ENCODE results near the gene SLC25A23. TPM values are rescaled to one million over a fixed set of nuclear protein-coding genes. Genes with fewer than 3 reads are reported as not detected.

The SLC25A23 gene
- total and polyA plus RNA-seq, 4 donors, result 9.3 to 34.6 (median 22.7) TPM

GRCh38 chr19:6484831-6485230 lies 25.2 kb upstream of the SLC25A23 start (continued):
- TF ChIP-seq HNF4A (conservative IDR thresholded peaks at IDR 0.05) (no peak), YY1 (IDR thresholded peaks at IDR 0.05) (no peak), RAD21 (IDR thresholded peaks at IDR 0.05) (no peak), TAF1 (conservative IDR thresholded peaks at IDR 0.05) (no peak), FOXA2 (IDR thresholded peaks at IDR 0.05) (no peak)
- TF ChIP-seq, protein P1, sequence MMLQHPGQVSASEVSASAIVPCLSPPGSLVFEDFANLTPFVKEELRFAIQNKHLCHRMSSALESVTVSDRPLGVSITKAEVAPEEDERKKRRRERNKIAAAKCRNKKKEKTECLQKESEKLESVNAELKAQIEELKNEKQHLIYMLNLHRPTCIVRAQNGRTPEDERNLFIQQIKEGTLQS (IDR thresholded peaks at IDR 0.05), result no peak
- TF ChIP-seq, protein P2, sequence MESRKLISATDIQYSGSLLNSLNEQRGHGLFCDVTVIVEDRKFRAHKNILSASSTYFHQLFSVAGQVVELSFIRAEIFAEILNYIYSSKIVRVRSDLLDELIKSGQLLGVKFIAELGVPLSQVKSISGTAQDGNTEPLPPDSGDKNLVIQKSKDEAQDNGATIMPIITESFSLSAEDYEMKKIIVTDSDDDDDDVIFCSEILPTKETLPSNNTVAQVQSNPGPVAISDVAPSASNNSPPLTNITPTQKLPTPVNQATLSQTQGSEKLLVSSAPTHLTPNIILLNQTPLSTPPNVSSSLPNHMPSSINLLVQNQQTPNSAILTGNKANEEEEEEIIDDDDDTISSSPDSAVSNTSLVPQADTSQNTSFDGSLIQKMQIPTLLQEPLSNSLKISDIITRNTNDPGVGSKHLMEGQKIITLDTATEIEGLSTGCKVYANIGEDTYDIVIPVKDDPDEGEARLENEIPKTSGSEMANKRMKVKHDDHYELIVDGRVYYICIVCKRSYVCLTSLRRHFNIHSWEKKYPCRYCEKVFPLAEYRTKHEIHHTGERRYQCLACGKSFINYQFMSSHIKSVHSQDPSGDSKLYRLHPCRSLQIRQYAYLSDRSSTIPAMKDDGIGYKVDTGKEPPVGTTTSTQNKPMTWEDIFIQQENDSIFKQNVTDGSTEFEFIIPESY (IDR thresholded peaks at IDR 0.05), result no peak

- TF ChIP-seq YY1 (IDR thresholded peaks at IDR 0.05) (no peak), JUND (IDR thresholded peaks at IDR 0.05) (no peak), RXRA (IDR thresholded peaks at IDR 0.05) (no peak), GABPA (IDR thresholded peaks at IDR 0.05 in 1 of 2, conservative IDR thresholded peaks at IDR 0.05 in 1 of 2) (no peak)
- 92% methylated on average over 8 of the region's 8 CpGs for WGBS
- Histone ChIP-seq H3K9me3 (ENCODE audit: control insufficient read depth in 4 of 4, low read length in 3 of 4) (no peaks in the 10 kb centered on the region), H3K9ac (ENCODE audit: low read depth in 1 of 2, low read length in 2 of 2) (no peak overlapping the region), H3K4me1 (ENCODE audit: control insufficient read depth in 4 of 4, insufficient read depth in 4 of 4, low read length in 3 of 4) (peaks cover 0 to 3% (median 0%) of the 10 kb centered on the region in 4 donors), H3K27me3 (ENCODE audit: control insufficient read depth in 4 of 4, insufficient read depth in 4 of 4, low read length in 3 of 4) (no peaks in the 10 kb centered on the region), H3K36me3 (ENCODE audit: control insufficient read depth in 4 of 4, insufficient read depth in 3 of 4, low read depth in 1 of 4, low read length in 3 of 4) (no peaks in the 10 kb centered on the region), H3K4me3 (ENCODE audit: low read depth in 1 of 3, low read length in 3 of 3) (no peak overlapping the region), H3K27ac (ENCODE audit: low read depth in 1 of 2, low read length in 2 of 2) (no peak overlapping the region)
- DNase-seq (ENCODE audit: low spot score), result no peak
Observed at GRCh38 chr19:6484230-6484629, 24.6 kb upstream of the SLC25A23 start.

DNA sequence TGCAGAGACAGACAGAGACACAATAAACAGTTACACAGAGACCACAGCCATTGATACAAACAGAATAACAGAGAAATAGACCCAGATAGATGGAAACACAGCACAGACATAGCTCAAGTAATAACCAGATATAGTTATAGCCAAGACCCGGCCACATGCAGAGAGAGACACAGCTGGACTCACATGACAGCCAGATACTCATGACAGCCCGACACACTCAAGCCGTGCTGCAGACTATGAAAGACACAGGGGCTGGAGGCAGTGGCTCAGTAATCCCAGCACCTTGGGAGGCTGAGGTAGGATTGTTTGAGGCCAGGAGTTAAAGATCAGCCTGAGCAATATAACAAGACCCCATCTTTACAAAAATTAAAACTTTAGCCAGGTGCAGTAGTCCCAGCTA lies 23.6 kb upstream of the SLC25A23 start:
- DNase-seq (ENCODE audit: low spot score), result no peak
- H3K27ac ChIP-seq (ENCODE audit: low read depth in 1 of 2, low read length in 2 of 2), result no peak overlapping the region
- WGBS, result 77% methylated on average over 3 of the region's 3 CpGs
- no peaks in the 10 kb centered on the region for H3K9me3 ChIP-seq (ENCODE audit: control insufficient read depth in 4 of 4, low read length in 3 of 4)
- H3K9ac ChIP-seq (ENCODE audit: low read depth in 1 of 2, low read length in 2 of 2), result no peak overlapping the region
- no peaks in the 10 kb centered on the region for H3K27me3 ChIP-seq (ENCODE audit: control insufficient read depth in 4 of 4, insufficient read depth in 4 of 4, low read length in 3 of 4)
- TF ChIP-seq HNF4A (conservative IDR thresholded peaks at IDR 0.05), result no peak
- no peak for TF ChIP-seq FOXA1 (IDR thresholded peaks at IDR 0.05)
- TF ChIP-seq EGR1 (IDR thresholded peaks at IDR 0.05; ENCODE audit: low read depth in 2 of 2), result no peak
- TF ChIP-seq MAX (IDR thresholded peaks at IDR 0.05), result no peak
- TF ChIP-seq SP1 (IDR thresholded peaks at IDR 0.05), result no peak
- no peak for TF ChIP-seq NR2F2 (IDR thresholded peaks at IDR 0.05)
- TF ChIP-seq HNF4G (IDR thresholded peaks at IDR 0.05), result no peak
- H3K4me3 ChIP-seq (ENCODE audit: low read depth in 1 of 3, low read length in 3 of 3), result no peak overlapping the region
- peaks cover 0 to 3% (median 0%) of the 10 kb centered on the region in 4 donors for H3K4me1 ChIP-seq (ENCODE audit: control insufficient read depth in 4 of 4, insufficient read depth in 4 of 4, low read length in 3 of 4)
- no peaks in the 10 kb centered on the region for H3K36me3 ChIP-seq (ENCODE audit: control insufficient read depth in 4 of 4, insufficient read depth in 3 of 4, low read depth in 1 of 4, low read length in 3 of 4)

GRCh38 chr19:6482343-6482686 lies 22.7 kb upstream of the SLC25A23 start:
- Histone ChIP-seq H3K4me3 (ENCODE audit: low read depth in 1 of 3, low read length in 3 of 3) (no peak overlapping the region), H3K9me3 (ENCODE audit: control insufficient read depth in 4 of 4, low read length in 3 of 4) (no peaks in the 10 kb centered on the region), H3K27me3 (ENCODE audit: control insufficient read depth in 4 of 4, insufficient read depth in 4 of 4, low read length in 3 of 4) (no peaks in the 10 kb centered on the region), H3K27ac (ENCODE audit: low read depth in 1 of 2, low read length in 2 of 2) (no peak overlapping the region), H3K36me3 (ENCODE audit: control insufficient read depth in 4 of 4, insufficient read depth in 3 of 4, low read depth in 1 of 4, low read length in 3 of 4) (no peaks in the 10 kb centered on the region), H3K9ac (ENCODE audit: low read depth in 1 of 2, low read length in 2 of 2) (no peak overlapping the region), H3K4me1 (ENCODE audit: control insufficient read depth in 4 of 4, insufficient read depth in 4 of 4, low read length in 3 of 4) (peaks cover 0 to 3% (median 0%) of the 10 kb centered on the region in 4 donors)
- 94% methylated on average over 8 of the region's 8 CpGs for WGBS
- no peak for DNase-seq (ENCODE audit: low spot score)
- TF ChIP-seq RAD21 (IDR thresholded peaks at IDR 0.05) (no peak), NR2F2 (IDR thresholded peaks at IDR 0.05) (no peak), SP1 (IDR thresholded peaks at IDR 0.05) (no peak), JUND (IDR thresholded peaks at IDR 0.05) (no peak), FOXA2 (IDR thresholded peaks at IDR 0.05) (no peak)
